Measurements from ENCODE around the gene ZNF665.
"Not testable (repeated sequence)": the region's sequence is repeated elsewhere in the genome, so short reads cannot be mapped to it uniquely, and the experiment has no call there.

ZNF665 gene

GRCh38 chr19:53192771-53193534 lies at the start of gene ZNF665:
ZNF665 (minus strand) TSS chr19:53193358; CDS start chr19:53182898, 10,460 bp downstream.
- DNase-seq = peak; percentile 61

GRCh38 chr19:53237114-53237777 lies 44.1 kb upstream of the ZNF665 start:
- DNase-seq = no peak

- no peak for DNase-seq
Observed at GRCh38 chr19:53224606-53225005, 31.4 kb upstream of the ZNF665 start.

- not testable (repeated sequence) for DNase-seq
Observed at GRCh38 chr19:53222716-53223115, 29.6 kb upstream of the ZNF665 start.

- DNase-seq = no peak
Observed at GRCh38 chr19:53212703-53213320, 19.7 kb upstream of the ZNF665 start.

GRCh38 chr19:53211554-53211953 lies 18.4 kb upstream of the ZNF665 start:
- not testable (repeated sequence) for DNase-seq

GRCh38 chr19:53196777-53197396 lies 3.7 kb upstream of the ZNF665 start:
- peak; percentile 84 for DNase-seq

- peak; percentile 62 for DNase-seq
Observed at GRCh38 chr19:53195265-53195903, 2.2 kb upstream of the ZNF665 start.

- DNase-seq = no peak
Observed at GRCh38 chr19:53193535-53194222, 521 bp upstream of the ZNF665 start.

GRCh38 chr19:53190253-53190652 lies 2.9 kb downstream of the ZNF665 start:
- no peak for DNase-seq

GRCh38 chr19:53189691-53190198 lies 3.4 kb downstream of the ZNF665 start:
- DNase-seq = not testable (repeated sequence)

- DNase-seq = not testable (repeated sequence)
Observed at GRCh38 chr19:53185155-53185882, 7.8 kb downstream of the ZNF665 start.

GRCh38 chr19:53183146-53183764 lies 9.9 kb downstream of the ZNF665 start:
- no peak for DNase-seq

GRCh38 chr19:53182202-53182601 lies 11.0 kb downstream of the ZNF665 start:
- DNase-seq = no peak

GRCh38 chr19:53177986-53178385 lies 15.2 kb downstream of the ZNF665 start:
- DNase-seq = no peak

- no peak for DNase-seq
Observed at GRCh38 chr19:53172889-53173288, 20.3 kb downstream of the ZNF665 start.

- DNase-seq = no peak
Observed at GRCh38 chr19:53165691-53166091, 27.5 kb downstream of the ZNF665 start.

GRCh38 chr19:53161123-53161522 lies 32.0 kb downstream of the ZNF665 start:
- no peak for DNase-seq

- DNase-seq = no peak
Observed at GRCh38 chr19:53160350-53160749, 32.8 kb downstream of the ZNF665 start.

- DNase-seq = peak; percentile 4
Observed at GRCh38 chr19:53158119-53158656, 35.0 kb downstream of the ZNF665 start.

- DNase-seq = no peak
Observed at GRCh38 chr19:53157626-53158025, 35.5 kb downstream of the ZNF665 start.

Data from activated CD4-positive, alpha-beta T cell treated with anti-CD3 and anti-CD28 coated beads, Interleukin-2, Interleukin-6, amounts not matched to agents 100 ng/mL and 50 ng/mL, durations not matched to agents 16 hours and 8 hours (primary cell).